ENCODE results near the gene WDR73.

- no peak for TF ChIP-seq CTCF (conservative IDR thresholded peaks at IDR 0.05 in 1 of 2, IDR thresholded peaks at IDR 0.05 in 1 of 2; ENCODE audit: extremely low read depth in 1 of 2, insufficient read depth in 1 of 2, low read depth in 1 of 2, low read length in 2 of 2)
- TF ChIP-seq EZH2 (IDR thresholded peaks at IDR 0.05; ENCODE audit: borderline replicate concordance, low read length): no peak
These were observed 3.6 kb upstream of the WDR73 start for GRCh38 chr15:84657748-84658079.
